HEK293T (cell line): ENCODE measurements around the gene ALCAM.

ENCODE experiments used
- CTCF ChIA-PET: fragments of 350-600 bp; formaldehyde crosslinking; extraction: SDS; loops from one replicate; lab custom pipeline; 2021; ENCODE audit warnings: antibody characterized with exemption, inconsistent platforms; lab: Yijun Ruan, JAX
- POLR2A ChIA-PET: fragments of 350-600 bp; formaldehyde crosslinking; extraction: SDS; loops from one replicate; lab custom pipeline; 2020; ENCODE audit warnings: antibody characterized with exemption, inconsistent platforms; lab: Yijun Ruan, JAX
- DNase-seq: peaks from one replicate; pipeline ENCODE4 v3.0.0; 2012; ENCODE audit warnings: mixed read lengths; ENCODE audit errors: extremely low spot score
- ARNT ChIP-seq: fragments of 450-650 bp; IDR thresholded peaks from 2 replicates; pipeline ENCODE4 v1.6.1; 2017; ENCODE audit warnings: mild to moderate bottlenecking
- BHLHE40 ChIP-seq: fragments of 450-650 bp; IDR thresholded peaks from 2 replicates; pipeline ENCODE4 v1.6.1; 2016; ENCODE audit warnings: mild to moderate bottlenecking, moderate library complexity, borderline replicate concordance
- CTBP1 ChIP-seq: fragments of 450-650 bp; IDR thresholded peaks from 2 replicates; pipeline ENCODE4 v1.6.1; 2016; ENCODE audit warnings: borderline replicate concordance
- ELF4 ChIP-seq: fragments of 450-650 bp; IDR thresholded peaks from 2 replicates; pipeline ENCODE4 v1.6.1; 2017; ENCODE audit warnings: antibody characterized with exemption
- FOXA1 ChIP-seq: fragments of 450-650 bp; IDR thresholded peaks from 2 replicates; pipeline ENCODE4 v1.6.1; 2016; ENCODE audit warnings: mild to moderate bottlenecking
- FOXK2 ChIP-seq: fragments of 450-650 bp; IDR thresholded peaks from 2 replicates; pipeline ENCODE4 v1.6.1; 2016; ENCODE audit warnings: mild to moderate bottlenecking
- FOXM1 ChIP-seq: fragments of 450-650 bp; IDR thresholded peaks from 2 replicates; pipeline ENCODE4 v1.6.1; 2017; ENCODE audit warnings: mild to moderate bottlenecking, borderline replicate concordance
- HDGF ChIP-seq: fragments of 450-650 bp; IDR thresholded peaks from 2 replicates; pipeline ENCODE4 v1.6.1; 2017; ENCODE audit warnings: antibody characterized with exemption, borderline replicate concordance
- L3MBTL2 ChIP-seq: fragments of 450-650 bp; conservative IDR thresholded peaks from 2 replicates; pipeline ENCODE4 v1.6.1; 2016; ENCODE audit warnings: mild to moderate bottlenecking
- LEF1 ChIP-seq: fragments of 450-650 bp; IDR thresholded peaks from 2 replicates; pipeline ENCODE4 v1.6.1; 2017; ENCODE audit warnings: mild to moderate bottlenecking, borderline replicate concordance
- NFRKB ChIP-seq: fragments of 450-650 bp; IDR thresholded peaks from 2 replicates; pipeline ENCODE4 v1.6.1; 2016; ENCODE audit warnings: mild to moderate bottlenecking, moderate library complexity
- PKNOX1 ChIP-seq: fragments of 450-650 bp; IDR thresholded peaks from 2 replicates; pipeline ENCODE4 v1.6.1; 2016
- SP1 ChIP-seq: fragments of 450-650 bp; IDR thresholded peaks from 2 replicates; pipeline ENCODE4 v1.6.1; 2017
- SUZ12 ChIP-seq: fragments of 450-650 bp; IDR thresholded peaks from 2 replicates; pipeline ENCODE4 v1.6.1; 2016; ENCODE audit warnings: mild to moderate bottlenecking
- TARDBP ChIP-seq: fragments of 450-650 bp; IDR thresholded peaks from 2 replicates; pipeline ENCODE4 v1.6.1; 2016
- ZNF384 ChIP-seq: fragments of 450-650 bp; IDR thresholded peaks from 2 replicates; pipeline ENCODE4 v1.6.1; 2016

Gene ALCAM

GRCh38 chr3:105561876-105562275 lies 195.2 kb downstream of the ALCAM start:
- TF ChIP-seq ZNF384 (no peak), ARNT (no peak), FOXK2 (no peak), SUZ12 (no peak)
- ChIA-PET CTCF (no interaction called here), POLR2A (no interaction called here)
- DNase-seq: no peak

GRCh38 chr3:105564546-105565288 lies 198.0 kb downstream of the ALCAM start:
- CTCF ChIA-PET: no interaction called here
- no peak for DNase-seq
- POLR2A ChIA-PET: no interaction called here
- TF ChIP-seq BHLHE40 (no peak), FOXM1 (no peak), L3MBTL2 (no peak), HDGF (no peak), FOXK2 (no peak), ZNF384 (no peak), CTBP1 (no peak), LEF1 (no peak), FOXA1 (no peak)

GRCh38 chr3:105571005-105571404 lies 204.3 kb downstream of the ALCAM start:
- ChIA-PET POLR2A (no interaction called here), CTCF (no interaction called here)
- TF ChIP-seq ELF4 (no peak), FOXM1 (no peak), L3MBTL2 (no peak), ARNT (no peak), CTBP1 (no peak), LEF1 (no peak), SUZ12 (no peak), FOXA1 (no peak), SP1 (no peak), BHLHE40 (no peak), ZNF384 (no peak), FOXK2 (no peak), TARDBP (no peak), PKNOX1 (no peak), HDGF (no peak), NFRKB (no peak)
- DNase-seq: no peak

- no peak for TF ChIP-seq BHLHE40
- TF ChIP-seq ELF4: no peak
- TF ChIP-seq HDGF: no peak
- TF ChIP-seq FOXM1: no peak
- TF ChIP-seq ARNT: no peak
- no peak for TF ChIP-seq FOXA1
- no peak for TF ChIP-seq CTBP1
- no peak for TF ChIP-seq ZNF384
- TF ChIP-seq PKNOX1: no peak
- no peak for TF ChIP-seq FOXK2
- TF ChIP-seq SP1: no peak
- no peak for TF ChIP-seq SUZ12
- CTCF ChIA-PET: no interaction called here
- DNase-seq: no peak
Observed at GRCh38 chr3:105572501-105572900, 205.8 kb downstream of the ALCAM start.

GRCh38 chr3:105579439-105579838 lies 212.7 kb downstream of the ALCAM start:
- TF ChIP-seq L3MBTL2: no peak
- no peak for TF ChIP-seq ZNF384
- no peak for TF ChIP-seq ARNT
- no peak for TF ChIP-seq SUZ12
- no peak for TF ChIP-seq PKNOX1
- no peak for TF ChIP-seq BHLHE40
- TF ChIP-seq TARDBP: no peak
- TF ChIP-seq FOXA1: no peak
- ChIA-PET CTCF (no interaction called here), POLR2A (no interaction called here)
- no peak for DNase-seq

More at GRCh38 chr3:105572501-105572900, 205.8 kb downstream of the ALCAM start:
- POLR2A ChIA-PET: no interaction called here

GRCh38 chr3:105580296-105580965 lies 213.7 kb downstream of the ALCAM start:
- ChIA-PET POLR2A (no interaction called here), CTCF (no interaction called here)
- DNase-seq: no peak
- TF ChIP-seq ZNF384: no peak
- TF ChIP-seq FOXA1: no peak
- TF ChIP-seq ELF4: no peak
- no peak for TF ChIP-seq BHLHE40
- no peak for TF ChIP-seq CTBP1
- no peak for TF ChIP-seq ARNT
- no peak for TF ChIP-seq LEF1
- TF ChIP-seq FOXK2: no peak
- TF ChIP-seq SP1: no peak
- no peak for TF ChIP-seq NFRKB
- TF ChIP-seq SUZ12: no peak
- no peak for TF ChIP-seq TARDBP
- no peak for TF ChIP-seq PKNOX1
- no peak for TF ChIP-seq L3MBTL2
- TF ChIP-seq HDGF: no peak
- TF ChIP-seq FOXM1: no peak
